A549 (cell line): ENCODE results near the gene SNF8.

Source experiments
- BHLHE40 ChIP-seq: IDR thresholded peaks from 2 replicates; pipeline ENCODE4 v1.6.1; 2012; ENCODE audit warnings: low read depth, low read length, inconsistent platforms
- CHD2 ChIP-seq: fragments of 150-350 bp; IDR thresholded peaks from 2 replicates; pipeline ENCODE4 v1.6.1; 2014; ENCODE audit warnings: low read length; ENCODE audit not compliant: partially characterized antibody
- CTCF ChIP-seq: fragments of >200 bp; sonication (Bioruptor Twin); formaldehyde crosslinking; IDR thresholded peaks from 3 replicates; pipeline ENCODE4 v1.5.1; 2016
- EHMT2 ChIP-seq: fragments of 200-600 bp; sonication (generic); IDR thresholded peaks from 2 replicates; pipeline ENCODE4 v1.6.1; 2016; ENCODE audit warnings: antibody characterized with exemption, low read depth, mild to moderate bottlenecking, moderate library complexity
- EP300 ChIP-seq, 2 experiments: fragments of >200 bp; sonication (Bioruptor Twin); formaldehyde crosslinking; IDR thresholded peaks; 2 replicates in 1 of 2; 3 replicates in 1 of 2; pipeline ENCODE4 v1.6.1; 2016 to 2017
- MAX ChIP-seq: IDR thresholded peaks from 2 replicates; pipeline ENCODE4 v1.6.1; 2012
- MYC ChIP-seq: IDR thresholded peaks from 2 replicates; pipeline ENCODE4 v1.6.1; 2012; ENCODE audit warnings: mild to moderate bottlenecking, inconsistent platforms, low read length, improper control_type of control experiment, borderline replicate concordance
- POLR2A ChIP-seq: IDR thresholded peaks from 2 replicates; pipeline ENCODE4 v1.6.1; 2012; ENCODE audit warnings: mild to moderate bottlenecking, low read length
- POLR2AphosphoS2 ChIP-seq: conservative IDR thresholded peaks from 2 replicates; pipeline ENCODE4 v1.6.1; 2012; ENCODE audit warnings: low read length, improper control_type of control experiment, inconsistent platforms
- USF2 ChIP-seq: fragments of 450-650 bp; IDR thresholded peaks from 2 replicates; pipeline ENCODE4 v1.6.1; 2014; ENCODE audit warnings: antibody characterized with exemption
- TF ChIP-seq, protein P1 (sequence below): fragments of 200-600 bp; sonication (generic); IDR thresholded peaks from 2 replicates; pipeline ENCODE4 v1.6.1; 2016; ENCODE audit warnings: antibody characterized with exemption, mild to moderate bottlenecking, moderate library complexity

- no peak for TF ChIP-seq MYC
- TF ChIP-seq CTCF: no peak
- TF ChIP-seq, protein P1, sequence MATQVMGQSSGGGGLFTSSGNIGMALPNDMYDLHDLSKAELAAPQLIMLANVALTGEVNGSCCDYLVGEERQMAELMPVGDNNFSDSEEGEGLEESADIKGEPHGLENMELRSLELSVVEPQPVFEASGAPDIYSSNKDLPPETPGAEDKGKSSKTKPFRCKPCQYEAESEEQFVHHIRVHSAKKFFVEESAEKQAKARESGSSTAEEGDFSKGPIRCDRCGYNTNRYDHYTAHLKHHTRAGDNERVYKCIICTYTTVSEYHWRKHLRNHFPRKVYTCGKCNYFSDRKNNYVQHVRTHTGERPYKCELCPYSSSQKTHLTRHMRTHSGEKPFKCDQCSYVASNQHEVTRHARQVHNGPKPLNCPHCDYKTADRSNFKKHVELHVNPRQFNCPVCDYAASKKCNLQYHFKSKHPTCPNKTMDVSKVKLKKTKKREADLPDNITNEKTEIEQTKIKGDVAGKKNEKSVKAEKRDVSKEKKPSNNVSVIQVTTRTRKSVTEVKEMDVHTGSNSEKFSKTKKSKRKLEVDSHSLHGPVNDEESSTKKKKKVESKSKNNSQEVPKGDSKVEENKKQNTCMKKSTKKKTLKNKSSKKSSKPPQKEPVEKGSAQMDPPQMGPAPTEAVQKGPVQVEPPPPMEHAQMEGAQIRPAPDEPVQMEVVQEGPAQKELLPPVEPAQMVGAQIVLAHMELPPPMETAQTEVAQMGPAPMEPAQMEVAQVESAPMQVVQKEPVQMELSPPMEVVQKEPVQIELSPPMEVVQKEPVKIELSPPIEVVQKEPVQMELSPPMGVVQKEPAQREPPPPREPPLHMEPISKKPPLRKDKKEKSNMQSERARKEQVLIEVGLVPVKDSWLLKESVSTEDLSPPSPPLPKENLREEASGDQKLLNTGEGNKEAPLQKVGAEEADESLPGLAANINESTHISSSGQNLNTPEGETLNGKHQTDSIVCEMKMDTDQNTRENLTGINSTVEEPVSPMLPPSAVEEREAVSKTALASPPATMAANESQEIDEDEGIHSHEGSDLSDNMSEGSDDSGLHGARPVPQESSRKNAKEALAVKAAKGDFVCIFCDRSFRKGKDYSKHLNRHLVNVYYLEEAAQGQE: no peak
- TF ChIP-seq MAX: no peak
- TF ChIP-seq CHD2: no peak
- no peak for TF ChIP-seq BHLHE40
- no peak for TF ChIP-seq POLR2AphosphoS2
- TF ChIP-seq EHMT2: no peak
- peak in 1 of 2 experiments; percentile 27; a peak in 1 of 5 replicates for TF ChIP-seq EP300 (IDR thresholded peaks at IDR 0.05)
- no peak for TF ChIP-seq POLR2A
- TF ChIP-seq USF2: no peak
These were observed 29.0 kb downstream of the SNF8 start for GRCh38 chr17:48915459-48916282.
